Stimulated activated CD4-positive, alpha-beta T cell treated with anti-CD3 and anti-CD28 coated beads, Interleukin-4, amount 100 ng/mL, for 1 hour (primary cell): ENCODE results near the gene CDC45.

ENCODE experiments used
- DNase-seq: peaks from one replicate; pipeline ENCODE4 v3.0.0-alpha.2; 2020

The CDC45 gene

GRCh38 chr22:19448076-19448607 lies 31.6 kb upstream of the CDC45 start:
- no peak for DNase-seq

- DNase-seq: peak; percentile 25
These were observed 30.8 kb upstream of the CDC45 start for GRCh38 chr22:19448739-19449421.

- DNase-seq: no peak
These were observed 30.3 kb upstream of the CDC45 start for GRCh38 chr22:19449422-19449767.

GRCh38 chr22:19450363-19451175 lies 29.2 kb upstream of the CDC45 start:
- DNase-seq: no peak

GRCh38 chr22:19451570-19451969 lies 28.1 kb upstream of the CDC45 start:
- no peak for DNase-seq

- DNase-seq: no peak
These were observed 26.0 kb upstream of the CDC45 start for GRCh38 chr22:19453718-19454117.

- DNase-seq: no peak
These were observed 25.6 kb upstream of the CDC45 start for GRCh38 chr22:19454156-19454555.

GRCh38 chr22:19455033-19455432 lies 24.7 kb upstream of the CDC45 start:
- no peak for DNase-seq

GRCh38 chr22:19455585-19456370 lies 23.9 kb upstream of the CDC45 start:
- DNase-seq: no peak

GRCh38 chr22:19456541-19456940 lies 23.2 kb upstream of the CDC45 start:
- DNase-seq: no peak

GRCh38 chr22:19457828-19458428 lies 21.8 kb upstream of the CDC45 start:
- DNase-seq: no peak

- no peak for DNase-seq
These were observed 19.7 kb upstream of the CDC45 start for GRCh38 chr22:19460036-19460435.

GRCh38 chr22:19461506-19461905 lies 18.2 kb upstream of the CDC45 start:
- DNase-seq: no peak

GRCh38 chr22:19463008-19463407 lies 16.7 kb upstream of the CDC45 start:
- DNase-seq: no peak

- DNase-seq: no peak
These were observed 15.9 kb upstream of the CDC45 start for GRCh38 chr22:19463491-19464469.

- no peak for DNase-seq
These were observed 15.2 kb upstream of the CDC45 start for GRCh38 chr22:19464546-19464945.

GRCh38 chr22:19464975-19465374 lies 14.7 kb upstream of the CDC45 start:
- no peak for DNase-seq

GRCh38 chr22:19466126-19466716 lies 13.5 kb upstream of the CDC45 start:
- DNase-seq: no peak

GRCh38 chr22:19466848-19467752 lies 12.6 kb upstream of the CDC45 start:
- no peak for DNase-seq

GRCh38 chr22:19467912-19468311 lies 11.8 kb upstream of the CDC45 start:
- no peak for DNase-seq
